ENCODE data around the gene FADS3. TPM values are rescaled to one million over a fixed set of nuclear protein-coding genes. Genes with fewer than 3 reads are reported as not detected.

The FADS3 gene
- total and polyA plus RNA-seq, 9 donors: 10.6 to 85.8 (median 41.3) TPM

- TF ChIP-seq CTCF (IDR thresholded peaks at IDR 0.05) (no peak), EP300 (IDR thresholded peaks at IDR 0.05) (no peak), POLR2A (IDR thresholded peaks at IDR 0.05) (no peak)
- 71 to 83% (median 78%) methylated on average over 21 of the region's 21 CpGs for WGBS, 3 donors
- Histone ChIP-seq H3K27me3 (no peaks in the 10 kb centered on the region), H3K36me3 (no peaks in the 10 kb centered on the region), H3K9me3 (no peaks in the 10 kb centered on the region), H3K27ac (peak overlapping the region; percentile 34 to 71), H3K4me3 (no peak overlapping the region), H3K4me1 (ENCODE audit: insufficient read depth) (peaks cover 40% of the 10 kb centered on the region)
- intact Hi-C loops (cut with DNase I): no loop called here
- peak in 3 of 5 donors; percentile 13 to 36 (median 34) for DNase-seq
Measured at GRCh38 chr11:61907871-61908729, 16.8 kb upstream of the FADS3 start.

GRCh38 chr11:61907282-61907681 lies 15.9 kb upstream of the FADS3 start:
- intact Hi-C loops (cut with DNase I): no loop called here
- TF ChIP-seq CTCF (IDR thresholded peaks at IDR 0.05) (no peak), POLR2A (IDR thresholded peaks at IDR 0.05) (no peak), EP300 (IDR thresholded peaks at IDR 0.05) (no peak)
- 93 to 94% (median 93%) methylated on average over 18 to 19 of the region's 19 CpGs for WGBS, 3 donors
- Histone ChIP-seq H3K27ac (no peak overlapping the region), H3K36me3 (no peaks in the 10 kb centered on the region), H3K4me1 (ENCODE audit: insufficient read depth) (peaks cover 39% of the 10 kb centered on the region), H3K4me3 (no peak overlapping the region), H3K27me3 (no peaks in the 10 kb centered on the region), H3K9me3 (no peaks in the 10 kb centered on the region)
- peak in 1 of 5 donors; percentile 27 for DNase-seq

- intact Hi-C loops (cut with DNase I): no loop called here
- no peaks in the 10 kb centered on the region for H3K27me3 ChIP-seq
- H3K9me3 ChIP-seq: no peaks in the 10 kb centered on the region
- peaks cover 31% of the 10 kb centered on the region for H3K4me1 ChIP-seq (ENCODE audit: insufficient read depth)
- no peaks in the 10 kb centered on the region for H3K36me3 ChIP-seq
- DNase-seq: no peak
- TF ChIP-seq POLR2A (IDR thresholded peaks at IDR 0.05) (no peak), CTCF (IDR thresholded peaks at IDR 0.05) (no peak), EP300 (IDR thresholded peaks at IDR 0.05) (no peak)
- no peak overlapping the region for H3K4me3 ChIP-seq
- no peak overlapping the region for H3K27ac ChIP-seq
- 86 to 90% (median 89%) methylated on average over 14 of the region's 14 CpGs for WGBS, 3 donors
Measured at GRCh38 chr11:61906522-61906909, 15.2 kb upstream of the FADS3 start.

GRCh38 chr11:61905801-61906521 lies 14.6 kb upstream of the FADS3 start:
- Histone ChIP-seq H3K4me1 (ENCODE audit: insufficient read depth) (peaks cover 26% of the 10 kb centered on the region), H3K27ac (peak overlapping the region in 1 of 2 donors; percentile 1), H3K9me3 (no peaks in the 10 kb centered on the region), H3K27me3 (no peaks in the 10 kb centered on the region), H3K36me3 (no peaks in the 10 kb centered on the region), H3K4me3 (no peak overlapping the region)
- 88 to 89% (median 88%) methylated on average over 14 of the region's 14 CpGs for WGBS, 3 donors
- TF ChIP-seq POLR2A (IDR thresholded peaks at IDR 0.05): no peak
- TF ChIP-seq EP300 (IDR thresholded peaks at IDR 0.05): no peak
- no peak for TF ChIP-seq CTCF (IDR thresholded peaks at IDR 0.05)
- intact Hi-C loops (cut with DNase I): no loop called here
- no peak for DNase-seq

Measured in ovary (tissue), 9 donors.